Stimulated activated CD4-positive, alpha-beta T cell treated with anti-CD3 and anti-CD28 coated beads, Interleukin-2, amount 100 ng/mL, for 4 hours (primary cell): ENCODE results near the gene NUP98.

Experiments used
- DNase-seq: peaks from one replicate; pipeline ENCODE4 v3.0.0-alpha.2; 2020; ENCODE audit warnings: low read depth

Gene NUP98

DNA sequence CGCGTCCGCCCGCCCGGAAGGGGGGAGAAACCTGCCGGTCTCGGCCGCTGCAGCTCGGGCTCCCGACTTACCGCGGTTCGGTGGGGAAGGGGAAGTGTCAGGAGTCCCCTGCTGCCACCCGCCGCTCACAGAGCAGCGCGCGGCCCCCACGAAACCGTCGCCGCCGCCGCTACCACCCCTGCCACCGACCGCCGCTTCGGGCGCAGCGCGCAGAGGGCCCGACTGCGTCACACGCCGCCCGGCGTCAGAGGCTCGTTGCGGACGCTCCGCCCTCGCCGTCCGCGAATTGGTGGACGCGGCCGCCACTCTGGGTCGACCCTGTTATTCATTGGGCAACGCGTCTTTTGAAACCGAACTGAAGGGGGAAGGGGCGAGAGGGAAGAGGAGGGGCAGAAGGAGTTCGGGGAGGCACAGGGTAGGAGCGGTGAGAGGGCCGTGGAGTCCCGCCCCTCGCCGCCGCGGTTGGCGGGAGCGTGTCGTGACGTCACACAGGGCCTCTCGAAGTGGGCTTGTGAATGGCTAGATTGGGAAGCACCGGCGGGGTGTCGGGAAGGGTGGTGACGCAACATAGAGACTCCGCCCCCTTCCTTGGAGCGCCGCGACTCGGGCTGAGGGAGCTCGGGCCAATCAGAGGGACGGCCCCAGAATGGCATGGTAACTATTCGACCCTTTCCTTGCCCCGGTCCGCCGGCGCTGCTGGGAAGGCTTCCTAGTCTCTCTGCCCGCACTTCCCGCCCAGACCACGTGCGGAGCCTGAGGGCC is at the start of gene NUP98:
NUP98 (minus strand) TSS at position 226 of the 762 bp plus-strand sequence. CDS start 15,437 bp downstream, outside the sequence.
- peak; percentile 100 for DNase-seq

- no peak for DNase-seq
Observed at GRCh38 chr11:3845670-3846069, 48.3 kb upstream of the NUP98 start.

GRCh38 chr11:3845246-3845645 is 47.9 kb upstream of the NUP98 start:
- no peak for DNase-seq

DNA sequence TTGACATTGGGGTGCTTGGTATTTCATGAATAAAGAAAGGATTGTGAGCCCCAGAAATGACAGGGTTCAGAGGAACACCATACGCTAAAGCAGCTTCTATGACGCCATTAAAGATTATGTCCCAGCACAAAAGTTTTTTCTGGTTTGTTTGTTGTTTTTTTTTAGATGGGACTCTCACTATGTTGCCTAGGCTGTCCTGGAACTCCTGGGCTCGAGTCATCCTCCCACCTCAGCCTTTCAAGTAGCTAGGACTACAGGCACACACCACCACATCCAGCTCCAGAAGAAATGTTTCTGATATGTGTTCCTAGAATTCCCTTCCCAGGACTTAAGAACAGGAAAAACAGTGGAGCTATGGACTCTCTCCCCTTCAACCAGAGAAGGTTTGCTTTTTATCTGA is 46.0 kb upstream of the NUP98 start:
- no peak for DNase-seq

GRCh38 chr11:3841426-3842350 is 44.3 kb upstream of the NUP98 start:
- DNase-seq = peak; percentile 97

DNA sequence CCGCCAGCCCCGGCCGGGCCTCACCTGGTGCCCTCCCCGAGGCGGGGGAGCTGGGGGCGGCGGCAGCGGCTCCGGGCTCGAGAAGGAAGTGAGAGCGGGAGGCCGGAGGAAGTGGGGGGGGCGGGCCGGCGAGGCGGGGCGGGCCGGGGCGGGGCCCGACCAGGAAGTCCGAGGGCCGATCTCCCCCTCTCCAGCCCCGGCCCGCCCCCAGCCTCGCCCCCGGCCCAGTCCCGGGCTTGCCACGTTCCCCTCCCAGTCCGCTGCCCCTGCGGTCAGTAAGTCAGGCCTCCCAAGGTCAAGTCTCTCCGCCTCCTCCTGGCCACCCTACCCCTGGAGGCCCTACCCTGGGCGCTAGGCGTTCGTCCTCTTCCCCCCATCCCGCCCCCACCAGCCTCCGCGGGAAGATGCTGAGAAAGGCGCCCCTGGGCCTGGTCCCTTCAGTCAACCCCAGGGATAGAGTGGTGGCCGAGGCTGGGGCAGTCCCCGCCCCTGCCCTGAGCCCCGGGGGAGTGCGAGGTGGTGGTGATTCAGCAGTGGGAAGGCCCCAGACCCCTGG is 43.6 kb upstream of the NUP98 start, which contains the start of gene RHOG:
RHOG (minus strand) TSS at position 90 of the 556 bp plus-strand sequence. CDS start 12,821 bp downstream, outside the sequence.
- DNase-seq = no peak

GRCh38 chr11:3840004-3840869 is 42.9 kb upstream of the NUP98 start:
- DNase-seq = no peak

- DNase-seq = no peak
Observed at GRCh38 chr11:3838504-3838903, 41.1 kb upstream of the NUP98 start.

DNA sequence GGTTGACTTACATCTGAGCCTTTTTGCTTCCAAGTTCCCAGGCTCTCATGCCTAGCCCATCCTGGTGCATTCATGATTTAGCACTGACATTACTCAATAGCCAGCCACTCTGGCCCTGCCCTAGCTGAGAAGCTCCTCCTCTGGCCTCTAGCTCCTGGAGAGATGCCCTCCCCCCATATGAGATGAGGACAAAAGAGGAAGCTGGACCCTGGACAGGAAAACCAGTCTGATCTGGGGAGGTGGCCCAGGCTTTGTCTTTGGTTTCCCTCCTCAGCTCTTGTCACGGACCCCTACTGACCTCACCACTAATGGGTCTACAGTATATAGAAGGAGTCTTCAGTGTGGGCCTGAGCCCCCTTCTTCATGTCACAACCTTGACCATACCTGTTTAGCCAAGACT is 40.4 kb upstream of the NUP98 start:
- DNase-seq = no peak

DNA sequence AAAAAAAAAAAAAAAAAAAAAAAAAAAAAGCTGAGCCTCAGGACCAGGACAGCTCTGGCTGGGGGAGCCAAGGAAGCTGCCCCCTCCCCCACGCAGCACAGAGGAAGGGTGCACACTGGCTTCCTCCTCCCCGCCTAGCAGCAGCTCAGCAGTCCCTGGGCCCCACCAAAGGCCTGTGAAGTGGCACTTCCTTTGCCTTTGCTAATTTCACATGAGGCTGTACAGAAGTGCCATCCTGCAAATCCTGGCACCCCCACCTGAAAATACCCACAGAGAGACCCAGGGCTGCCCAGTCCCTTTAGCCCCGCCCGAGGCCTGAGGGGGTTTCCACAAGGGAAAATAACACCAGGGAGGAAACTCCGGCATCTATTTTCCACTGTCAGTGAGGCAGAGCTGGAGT is 39.5 kb upstream of the NUP98 start:
- no peak for DNase-seq

DNA sequence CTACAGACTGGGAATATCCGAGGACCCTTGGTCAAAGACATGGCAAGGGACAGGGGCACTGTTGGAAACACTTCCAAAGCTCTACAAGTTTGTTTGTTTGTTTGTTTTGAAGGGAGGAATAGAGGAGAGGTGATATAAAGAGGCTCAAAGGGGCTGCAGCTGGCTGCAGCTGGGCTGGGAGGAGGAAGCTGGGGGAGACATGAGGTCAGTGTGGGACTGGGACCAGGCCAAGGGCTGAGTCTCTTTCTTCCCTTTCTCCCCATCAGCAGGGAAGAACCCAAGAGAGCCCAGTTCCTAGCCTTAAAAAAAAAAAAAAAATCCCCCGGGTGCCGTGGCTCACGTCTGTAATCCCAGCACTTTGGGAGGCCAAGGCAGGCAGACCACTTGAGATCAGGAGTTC is 38.4 kb upstream of the NUP98 start:
- DNase-seq = no peak

DNA sequence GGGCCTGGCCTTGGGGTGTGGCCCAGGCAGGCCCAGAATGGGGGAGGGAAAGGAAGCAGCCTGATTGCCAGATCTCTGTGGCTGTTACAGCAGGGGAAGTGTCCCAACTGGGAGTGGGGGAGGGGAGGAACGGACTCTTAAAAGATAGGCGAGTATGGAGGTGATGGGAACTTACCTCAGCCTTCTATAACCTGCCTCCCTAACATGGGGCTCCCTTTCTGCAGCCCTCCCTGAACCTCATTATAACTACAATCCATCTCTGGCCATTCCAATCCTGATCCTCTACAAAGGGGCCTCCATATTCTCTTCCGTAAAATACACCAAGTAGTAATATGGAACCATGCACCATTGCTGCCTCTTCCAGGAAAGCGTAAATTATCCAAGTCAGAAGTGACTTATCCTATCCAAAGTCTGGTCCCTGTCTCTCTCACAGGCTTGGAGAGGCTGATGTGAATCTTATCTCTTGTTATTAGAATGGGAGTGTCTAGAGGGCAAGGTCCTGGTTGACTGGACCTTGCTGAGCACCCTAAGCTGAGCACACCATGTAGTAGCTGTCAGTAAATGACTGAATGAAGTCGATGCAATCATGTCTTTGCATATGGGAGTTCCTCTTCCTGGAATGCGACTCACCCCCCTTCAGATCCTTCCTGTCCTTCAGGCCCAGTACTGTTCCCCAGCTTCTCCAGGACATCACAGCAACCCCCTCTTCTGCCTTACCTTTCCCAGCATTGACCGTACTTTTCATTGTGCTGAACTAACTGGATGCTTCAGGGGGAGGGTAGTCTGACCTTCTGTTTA is 37.5 kb upstream of the NUP98 start:
- no peak for DNase-seq

DNA sequence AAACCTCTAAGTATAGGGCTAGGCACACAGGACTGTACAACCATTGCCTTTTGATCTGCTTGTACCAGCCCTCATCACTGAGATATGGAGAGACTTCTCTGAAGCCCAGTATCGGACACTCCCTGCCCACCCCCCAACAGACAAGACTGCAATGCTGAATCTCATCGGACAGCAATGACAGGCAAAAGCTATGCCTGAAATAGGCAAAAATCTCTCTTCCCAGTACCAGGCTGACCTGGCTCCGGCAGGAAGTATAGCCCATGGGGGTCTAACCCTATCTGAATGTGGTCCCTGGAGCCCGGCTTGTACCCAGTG is 37.0 kb upstream of the NUP98 start:
- DNase-seq = no peak

GRCh38 chr11:3833449-3833848 is 36.1 kb upstream of the NUP98 start:
- no peak for DNase-seq

DNA sequence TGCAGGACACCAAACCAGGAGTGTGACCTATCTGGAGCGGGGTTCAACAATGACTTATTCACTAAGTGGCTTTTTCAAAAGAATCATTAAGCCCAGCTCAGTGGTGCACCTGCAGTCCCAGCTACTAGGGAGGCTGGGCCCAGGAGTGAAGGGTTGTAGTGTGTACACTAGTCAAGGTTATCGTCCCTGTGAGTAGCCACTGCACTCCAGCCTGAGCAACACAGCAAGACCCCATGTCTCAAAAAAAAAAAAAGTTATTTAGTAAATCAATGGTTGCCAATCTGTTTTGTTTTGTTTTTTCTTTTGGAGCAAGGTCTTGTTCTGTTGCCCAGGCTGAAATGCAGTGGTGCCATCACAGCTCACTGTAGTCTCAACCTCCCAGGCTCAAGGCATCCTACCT is 35.5 kb upstream of the NUP98 start:
- DNase-seq = no peak

- no peak for DNase-seq
Observed at GRCh38 chr11:3831378-3832239, 34.3 kb upstream of the NUP98 start.

- no peak for DNase-seq
Observed at GRCh38 chr11:3830730-3831129, 33.4 kb upstream of the NUP98 start.

- no peak for DNase-seq
Observed at GRCh38 chr11:3830088-3830487, 32.7 kb upstream of the NUP98 start.

DNA sequence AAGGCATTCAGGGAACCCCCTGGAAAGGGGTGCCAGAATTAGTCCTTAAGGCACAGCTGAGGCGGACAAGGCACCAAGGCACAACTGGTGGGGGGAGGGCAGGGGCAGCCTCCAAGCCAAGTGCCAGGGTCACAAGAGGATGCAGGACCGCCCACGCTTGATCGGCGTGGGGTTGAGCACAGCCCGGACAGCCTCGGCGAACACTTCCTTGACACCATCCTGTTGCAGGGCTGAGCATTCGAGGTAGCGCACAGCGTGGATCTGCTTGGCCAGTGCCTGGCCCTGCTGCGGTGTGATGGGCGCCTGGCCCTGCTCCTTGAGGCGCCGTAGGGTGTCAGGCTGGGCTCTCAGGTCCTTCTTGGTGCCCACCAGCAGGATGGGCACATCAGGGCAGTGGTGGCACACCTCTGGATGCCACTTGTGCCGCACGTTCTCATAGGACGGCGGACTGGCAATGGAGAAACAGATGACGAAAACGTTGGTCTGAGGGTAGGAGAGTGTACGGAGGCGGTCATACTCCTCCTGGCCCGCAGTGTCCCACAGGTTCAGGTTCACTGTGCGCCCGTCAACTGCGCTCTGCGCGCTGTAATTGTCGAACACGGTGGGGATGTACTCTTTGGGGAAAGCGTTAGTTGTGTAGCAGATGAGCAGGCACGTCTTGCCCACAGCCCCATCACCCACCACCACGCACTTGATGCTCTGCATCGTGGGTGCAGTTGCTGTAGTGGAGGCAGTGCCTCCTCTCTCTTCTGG is 30.3 kb upstream of the NUP98 start:
- no peak for DNase-seq
